Tibial nerve (tissue), 4 donors: ENCODE measurements around the gene SPECC1. TPM values are rescaled to one million over a fixed set of nuclear protein-coding genes. Genes with fewer than 3 reads are reported as not detected.

Experiments
- DNase-seq, 2 donors: peaks; one replicate each; pipeline ENCODE4 v3.0.0-alpha.2; 2019; ENCODE audit warnings: low spot score in 2 of 2
- H3K27ac ChIP-seq, 4 donors: fragments of 200-600 bp; sonication (generic) in 3 of 4; one replicate each; pipeline ENCODE4 v1.5.1; 2017 to 2019; ENCODE audit warnings: mild to moderate bottlenecking in 1 of 4
- H3K27me3 ChIP-seq, 2 donors: fragments of 200-600 bp; sonication (generic) in 1 of 2; one replicate each; pipeline versions ENCODE4 v1.5.1 to v1.6.0; 2017 to 2019
- H3K36me3 ChIP-seq, 3 donors: fragments of 200-600 bp; sonication (generic); one replicate each; pipeline ENCODE4 v1.5.1; 2018 to 2019
- H3K4me1 ChIP-seq, 4 donors: fragments of 200-600 bp; sonication (generic) in 3 of 4; one replicate each; pipeline ENCODE4 v1.5.1; 2017 to 2019
- H3K4me3 ChIP-seq, 4 donors: fragments of 200-600 bp; sonication (generic) in 3 of 4; one replicate each; pipeline ENCODE4 v1.5.1; 2017 to 2019; ENCODE audit warnings: mild to moderate bottlenecking in 1 of 4, moderate library complexity in 1 of 4
- H3K9me3 ChIP-seq, 4 donors: fragments of 200-600 bp; sonication (generic) in 3 of 4; one replicate each; pipeline ENCODE4 v1.5.1; 2017 to 2019
- EP300 ChIP-seq, 2 donors: sonication (generic); formaldehyde crosslinking; IDR thresholded peaks; one replicate each; pipeline ENCODE4 v1.6.1; 2017; ENCODE audit warnings: antibody characterized with exemption in 2 of 2, mild to moderate bottlenecking in 1 of 2
- POLR2A ChIP-seq, 2 donors: fragments of 450-650 bp; IDR thresholded peaks; one replicate each; pipeline ENCODE4 v1.6.1; 2017; ENCODE audit warnings: antibody characterized with exemption in 2 of 2, mild to moderate bottlenecking in 2 of 2, moderate library complexity in 2 of 2
- WGBS, 2 donors: methylation state at CpG; one replicate each; pipeline ENCODE4 v1.1.5; 2018; 5-methylcytosine and 5-hydroxymethylcytosine counted together
- total RNA-seq, 4 donors: library from RNA; depleted of rRNA; stranded (reverse); fragments of >200 nt; gene quantifications; one replicate each; pipeline ENCODE4 v1.1.0, GENCODE V29; 2016
- TF ChIP-seq, protein P1 (sequence below), 5 experiments: fragments of 200-600 bp in 3 of 5; fragments of 450-650 bp in 2 of 5; sonication (generic) in 3 of 5; IDR thresholded peaks; one replicate each; pipeline ENCODE4 v1.5.1; 2016 to 2019; ENCODE audit warnings: antibody characterized with exemption in 5 of 5, mild to moderate bottlenecking in 3 of 5, moderate library complexity in 2 of 5

The SPECC1 gene
- total RNA-seq, 4 donors from 2014 or later = 63.2 to 139 (median 98.1) TPM

DNA sequence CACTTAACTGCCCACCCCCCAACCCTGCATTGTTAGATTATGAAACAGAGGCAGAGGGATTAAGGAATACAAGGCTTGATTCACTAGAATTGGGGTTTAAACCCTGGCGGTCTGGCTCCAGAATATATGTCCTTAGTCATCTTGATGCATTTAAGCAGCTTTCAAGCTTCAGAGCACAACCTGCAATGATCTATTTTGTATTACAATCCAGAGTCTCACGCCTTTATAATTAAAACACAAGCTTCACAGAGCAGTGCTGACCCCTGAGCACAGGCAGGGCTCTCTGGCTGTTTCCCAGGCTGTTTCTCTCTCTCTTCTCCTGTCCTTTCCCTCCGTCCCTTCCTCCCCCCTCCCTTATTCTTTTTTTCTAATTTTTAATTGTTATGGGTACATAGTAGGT, 209.1 kb downstream of the SPECC1 start:
- no peaks in the 10 kb centered on the region for H3K4me1 ChIP-seq
- no peaks in the 10 kb centered on the region for H3K36me3 ChIP-seq
- DNase-seq = no peak
- no peak overlapping the region for H3K4me3 ChIP-seq
- no peak for TF ChIP-seq POLR2A (IDR thresholded peaks at IDR 0.05)
- TF ChIP-seq EP300 (IDR thresholded peaks at IDR 0.05) = no peak
- TF ChIP-seq, protein P1, sequence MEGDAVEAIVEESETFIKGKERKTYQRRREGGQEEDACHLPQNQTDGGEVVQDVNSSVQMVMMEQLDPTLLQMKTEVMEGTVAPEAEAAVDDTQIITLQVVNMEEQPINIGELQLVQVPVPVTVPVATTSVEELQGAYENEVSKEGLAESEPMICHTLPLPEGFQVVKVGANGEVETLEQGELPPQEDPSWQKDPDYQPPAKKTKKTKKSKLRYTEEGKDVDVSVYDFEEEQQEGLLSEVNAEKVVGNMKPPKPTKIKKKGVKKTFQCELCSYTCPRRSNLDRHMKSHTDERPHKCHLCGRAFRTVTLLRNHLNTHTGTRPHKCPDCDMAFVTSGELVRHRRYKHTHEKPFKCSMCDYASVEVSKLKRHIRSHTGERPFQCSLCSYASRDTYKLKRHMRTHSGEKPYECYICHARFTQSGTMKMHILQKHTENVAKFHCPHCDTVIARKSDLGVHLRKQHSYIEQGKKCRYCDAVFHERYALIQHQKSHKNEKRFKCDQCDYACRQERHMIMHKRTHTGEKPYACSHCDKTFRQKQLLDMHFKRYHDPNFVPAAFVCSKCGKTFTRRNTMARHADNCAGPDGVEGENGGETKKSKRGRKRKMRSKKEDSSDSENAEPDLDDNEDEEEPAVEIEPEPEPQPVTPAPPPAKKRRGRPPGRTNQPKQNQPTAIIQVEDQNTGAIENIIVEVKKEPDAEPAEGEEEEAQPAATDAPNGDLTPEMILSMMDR (IDR thresholded peaks at IDR 0.05) = no peak
- WGBS, 2 donors = 74 to 83% methylated on average over 3 of the region's 3 CpGs
- no peaks in the 10 kb centered on the region for H3K27me3 ChIP-seq
- H3K27ac ChIP-seq = no peak overlapping the region
- H3K9me3 ChIP-seq = peaks cover 0 to 5% (median 0%) of the 10 kb centered on the region in 4 donors

DNA sequence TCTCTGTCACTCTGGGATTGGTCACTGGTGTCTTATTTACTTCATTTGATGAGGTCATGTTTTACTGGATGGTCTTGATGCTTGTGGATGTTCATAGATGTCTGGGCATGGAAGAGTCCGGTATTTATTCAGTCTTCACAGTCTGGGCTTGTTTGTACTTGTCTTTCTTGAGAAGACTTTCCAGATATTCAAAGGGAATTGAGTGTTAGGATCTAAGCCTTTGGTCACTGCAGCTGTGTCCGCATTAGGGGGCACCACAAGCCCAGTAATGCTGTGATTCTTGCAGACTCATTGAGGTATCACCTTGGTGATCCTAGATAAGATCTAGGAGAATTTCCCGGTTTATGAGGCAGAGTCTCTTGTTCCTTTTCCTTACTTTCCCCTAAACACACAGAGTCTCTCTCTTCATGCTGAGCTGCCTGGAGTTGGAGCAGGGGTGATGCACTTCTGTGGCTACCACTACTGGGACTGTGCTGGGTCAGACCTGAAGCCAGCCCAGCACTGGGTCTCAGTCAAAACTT, 214.7 kb downstream of the SPECC1 start:
- TF ChIP-seq, protein P1 (IDR thresholded peaks at IDR 0.05) = no peak
- no peak for TF ChIP-seq POLR2A (IDR thresholded peaks at IDR 0.05)
- TF ChIP-seq EP300 (IDR thresholded peaks at IDR 0.05) = no peak
- DNase-seq = no peak
- peaks cover 0 to 16% (median 2%) of the 10 kb centered on the region in 4 donors for H3K4me1 ChIP-seq
- peaks cover 0 to 5% (median 0%) of the 10 kb centered on the region in 4 donors for H3K9me3 ChIP-seq
- no peaks in the 10 kb centered on the region for H3K27me3 ChIP-seq
- no peak overlapping the region for H3K4me3 ChIP-seq
- peaks cover 0 to 15% (median 0%) of the 10 kb centered on the region in 3 donors for H3K36me3 ChIP-seq
- 89% methylated on average over 3 of the region's 3 CpGs for WGBS, 2 donors
- H3K27ac ChIP-seq = no peak overlapping the region

DNA sequence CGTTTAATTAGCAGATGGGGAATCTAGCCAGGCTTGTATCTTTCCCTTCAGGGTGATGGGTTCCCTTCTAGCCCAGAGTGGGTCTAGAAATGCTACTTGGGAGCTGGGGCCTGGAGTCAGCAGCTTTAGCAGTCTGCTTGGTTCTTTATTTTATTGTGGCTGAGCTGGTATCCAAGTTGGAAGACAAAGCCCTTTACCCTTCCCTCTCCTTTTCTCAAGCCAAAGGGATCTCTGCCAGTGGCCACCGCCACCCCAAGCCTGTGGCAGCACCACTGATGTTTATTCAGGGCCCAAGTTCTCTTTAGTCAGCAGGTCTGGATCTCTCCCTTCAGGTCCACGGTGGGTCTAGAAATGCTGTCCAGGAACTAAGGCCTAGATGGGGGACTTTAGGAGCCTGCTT, 215.2 kb downstream of the SPECC1 start:
- peaks cover 0 to 20% (median 0%) of the 10 kb centered on the region in 3 donors for H3K36me3 ChIP-seq
- no peak overlapping the region for H3K4me3 ChIP-seq
- peaks cover 0 to 16% (median 2%) of the 10 kb centered on the region in 4 donors for H3K4me1 ChIP-seq
- H3K27ac ChIP-seq = no peak overlapping the region
- DNase-seq = no peak
- WGBS, 2 donors = 50 to 69% methylated on average over 3 of the region's 3 CpGs
- H3K27me3 ChIP-seq = no peaks in the 10 kb centered on the region
- H3K9me3 ChIP-seq = peaks cover 0 to 5% (median 0%) of the 10 kb centered on the region in 4 donors
- no peak for TF ChIP-seq POLR2A (IDR thresholded peaks at IDR 0.05)
- no peak for TF ChIP-seq EP300 (IDR thresholded peaks at IDR 0.05)
- TF ChIP-seq, protein P1 (IDR thresholded peaks at IDR 0.05) = no peak

DNA sequence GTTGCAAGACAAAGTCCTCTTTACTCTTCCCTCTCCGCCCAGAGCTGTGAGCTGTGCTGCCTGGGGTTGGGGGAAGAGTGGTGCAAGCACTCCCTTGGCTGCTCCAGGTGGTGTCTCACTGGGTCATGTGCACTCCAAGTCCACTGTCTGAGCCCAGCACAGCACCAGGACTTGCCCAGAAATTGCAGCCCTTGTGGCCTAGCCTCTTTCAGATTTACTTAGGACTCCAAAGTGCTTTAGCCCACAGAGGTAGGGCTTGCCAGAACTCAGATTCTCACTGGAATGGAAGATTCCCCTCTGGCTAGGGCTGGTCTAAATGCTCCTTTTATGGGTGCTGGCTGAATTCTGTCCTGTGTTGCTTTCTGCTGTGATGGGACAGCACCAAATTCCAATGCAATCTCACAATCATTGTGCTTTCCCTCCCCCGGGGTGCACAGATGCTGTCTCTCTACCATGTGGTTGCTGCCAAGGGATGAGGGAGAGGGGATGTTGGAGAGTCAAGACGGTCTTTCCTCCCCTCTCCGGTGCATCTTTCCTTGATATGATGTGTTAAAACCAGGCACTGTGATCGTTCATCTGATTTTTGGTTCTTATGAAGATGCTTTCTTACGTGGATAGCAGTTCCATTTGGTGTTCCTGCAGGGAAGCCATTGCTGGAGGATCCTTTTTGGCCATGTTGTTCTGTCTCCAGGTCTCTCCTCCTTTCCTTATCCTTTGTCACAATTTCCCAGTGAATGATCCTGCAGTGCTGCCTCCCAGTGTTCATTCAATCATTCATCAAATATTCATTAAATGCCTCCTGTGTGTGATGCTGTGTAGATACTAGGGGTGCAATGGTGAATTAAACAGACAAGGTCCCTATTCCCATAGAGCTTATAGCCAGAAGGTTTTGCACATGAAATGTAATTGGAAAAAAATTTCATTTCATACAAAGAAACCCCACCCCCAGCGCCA, 216.3 kb downstream of the SPECC1 start:
- 75 to 78% methylated on average over 7 of the region's 7 CpGs for WGBS, 2 donors
- Histone ChIP-seq H3K9me3 (no peaks in the 10 kb centered on the region), H3K27ac (no peak overlapping the region), H3K4me3 (no peak overlapping the region), H3K27me3 (no peaks in the 10 kb centered on the region), H3K4me1 (peaks cover 0 to 16% (median 2%) of the 10 kb centered on the region in 4 donors), H3K36me3 (peaks cover 0 to 24% (median 0%) of the 10 kb centered on the region in 3 donors)
- DNase-seq = no peak
- TF ChIP-seq, protein P1 (IDR thresholded peaks at IDR 0.05) = peak in 1 of 5 experiments; percentile 14
- TF ChIP-seq EP300 (IDR thresholded peaks at IDR 0.05) = no peak
- no peak for TF ChIP-seq POLR2A (IDR thresholded peaks at IDR 0.05)
